ENCODE results near the gene SLC39A11.

GRCh38 chr17:72639711-72640110, 452.8 kb downstream of the SLC39A11 start:
- TF ChIP-seq, protein P1, sequence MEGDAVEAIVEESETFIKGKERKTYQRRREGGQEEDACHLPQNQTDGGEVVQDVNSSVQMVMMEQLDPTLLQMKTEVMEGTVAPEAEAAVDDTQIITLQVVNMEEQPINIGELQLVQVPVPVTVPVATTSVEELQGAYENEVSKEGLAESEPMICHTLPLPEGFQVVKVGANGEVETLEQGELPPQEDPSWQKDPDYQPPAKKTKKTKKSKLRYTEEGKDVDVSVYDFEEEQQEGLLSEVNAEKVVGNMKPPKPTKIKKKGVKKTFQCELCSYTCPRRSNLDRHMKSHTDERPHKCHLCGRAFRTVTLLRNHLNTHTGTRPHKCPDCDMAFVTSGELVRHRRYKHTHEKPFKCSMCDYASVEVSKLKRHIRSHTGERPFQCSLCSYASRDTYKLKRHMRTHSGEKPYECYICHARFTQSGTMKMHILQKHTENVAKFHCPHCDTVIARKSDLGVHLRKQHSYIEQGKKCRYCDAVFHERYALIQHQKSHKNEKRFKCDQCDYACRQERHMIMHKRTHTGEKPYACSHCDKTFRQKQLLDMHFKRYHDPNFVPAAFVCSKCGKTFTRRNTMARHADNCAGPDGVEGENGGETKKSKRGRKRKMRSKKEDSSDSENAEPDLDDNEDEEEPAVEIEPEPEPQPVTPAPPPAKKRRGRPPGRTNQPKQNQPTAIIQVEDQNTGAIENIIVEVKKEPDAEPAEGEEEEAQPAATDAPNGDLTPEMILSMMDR (conservative IDR thresholded peaks at IDR 0.05; ENCODE audit: low read depth, low read length): no peak
- TF ChIP-seq EZH2 (IDR thresholded peaks at IDR 0.05; ENCODE audit: borderline replicate concordance, low read depth, low read length, poor library complexity, severe bottlenecking): no peak
